ENCODE measurements around the gene BAZ2B. TPM values are rescaled to one million over a fixed set of nuclear protein-coding genes. Genes with fewer than 3 reads are reported as not detected.
"Not testable (repeated sequence)": the region's sequence is repeated elsewhere in the genome, so short reads cannot be mapped to it uniquely, and the experiment has no call there.

BAZ2B gene
- polyA plus RNA-seq, 1 of the 3 experiments (the other 2 are of a cell fraction) = 10.2 TPM

- TF ChIP-seq REST (IDR thresholded peaks at IDR 0.05; ENCODE audit: low read depth, low read length) (no peak), MEF2A (IDR thresholded peaks at IDR 0.05; ENCODE audit: borderline replicate concordance, low read depth) (no peak), MAX (IDR thresholded peaks at IDR 0.05; ENCODE audit: low read depth) (no peak), USF1 (IDR thresholded peaks at IDR 0.05; ENCODE audit: borderline replicate concordance, low read depth) (no peak), FOXJ3 (CRISPR knock-in tag; IDR thresholded peaks at IDR 0.05) (no peak), ELF1 (IDR thresholded peaks at IDR 0.05) (no peak), CTCF (IDR thresholded peaks at IDR 0.05) (no peak), FOSL2 (IDR thresholded peaks at IDR 0.05; ENCODE audit: borderline replicate concordance, low read depth) (no peak), YY1 (IDR thresholded peaks at IDR 0.05; ENCODE audit: low read depth) (no peak), GATA2 (CRISPR knock-in tag; IDR thresholded peaks at IDR 0.05) (no peak)
These were observed 207.1 kb downstream of the BAZ2B start (continued) for GRCh38 chr2:159409116-159409800.

GRCh38 chr2:159402790-159403189 is 213.6 kb downstream of the BAZ2B start:
- Histone ChIP-seq H3K4me3 (ENCODE audit: low read depth in 2 of 2, low read length in 1 of 2) (no peak overlapping the region), H3K79me2 (ENCODE audit: insufficient read depth) (no peaks in the 10 kb centered on the region), H3K36me3 (replicated peaks in 1 of 2; ENCODE audit: control insufficient read depth in 1 of 2, insufficient read depth in 2 of 2, low read length in 1 of 2) (peaks cover 16 to 49% of the 10 kb centered on the region in 2 experiments), H3K9me2 (no peaks in the 10 kb centered on the region), H3K27ac (ENCODE audit: low read depth in 2 of 2, low read length in 1 of 2) (no peak overlapping the region), H3K9ac (no peak overlapping the region), H3F3A (replicated peaks; ENCODE audit: insufficient read depth) (peaks cover 5% of the 10 kb centered on the region), H2AFZ (ENCODE audit: low read depth) (no peak overlapping the region), H3K9me3 (no peaks in the 10 kb centered on the region), H3K4me1 (ENCODE audit: control insufficient read depth in 1 of 2, insufficient read depth in 2 of 2, low read depth in 1 of 2, low read length in 1 of 2) (peaks cover 5 to 8% of the 10 kb centered on the region in 2 experiments; a peak in 2 of 4 replicates), H3K4me2 (no peak overlapping the region), H3K27me3 (ENCODE audit: insufficient read depth) (no peaks in the 10 kb centered on the region), H4K20me1 (ENCODE audit: insufficient read depth) (no peaks in the 10 kb centered on the region)
- WGBS (ENCODE audit: low lambda C conversion rate) = 93% methylated on average over 2 of the region's 2 CpGs
- ChIA-PET POLR2A (no interaction called here), CTCF (no interaction called here)
- DNase-seq = no peak
- TF ChIP-seq TEAD4 (IDR thresholded peaks at IDR 0.05; ENCODE audit: borderline replicate concordance, insufficient read depth) = no peak
- no peak for TF ChIP-seq FOXJ3 (CRISPR knock-in tag; IDR thresholded peaks at IDR 0.05)
- no peak for TF ChIP-seq USF2 (IDR thresholded peaks at IDR 0.05; ENCODE audit: borderline replicate concordance, low read depth, low read length)
- TF ChIP-seq USF1 (IDR thresholded peaks at IDR 0.05; ENCODE audit: borderline replicate concordance, low read depth) = no peak

- POLR2A ChIA-PET; H2AFZ ChIP-seq (ENCODE audit: low read depth); CTCF ChIA-PET: not testable (repeated sequence)
These were observed 214.2 kb downstream of the BAZ2B start for GRCh38 chr2:159402160-159402559.

More at GRCh38 chr2:159402160-159402559, 214.2 kb downstream of the BAZ2B start:
- not testable (repeated sequence) for H3K27ac ChIP-seq (ENCODE audit: low read depth in 2 of 2, low read length in 1 of 2); H3F3A ChIP-seq (replicated peaks; ENCODE audit: insufficient read depth); H3K9me2 ChIP-seq; H3K4me2 ChIP-seq; DNase-seq; H3K27me3 ChIP-seq (ENCODE audit: insufficient read depth); H3K79me2 ChIP-seq (ENCODE audit: insufficient read depth); H3K9me3 ChIP-seq; H3K4me3 ChIP-seq (ENCODE audit: low read depth in 2 of 2, low read length in 1 of 2); H4K20me1 ChIP-seq (ENCODE audit: insufficient read depth); H3K4me1 ChIP-seq (ENCODE audit: control insufficient read depth in 1 of 2, insufficient read depth in 2 of 2, low read depth in 1 of 2, low read length in 1 of 2); H3K9ac ChIP-seq
- WGBS (ENCODE audit: low lambda C conversion rate) = 95% methylated on average over 5 of the region's 5 CpGs
- H3K36me3 ChIP-seq (replicated peaks in 1 of 2; ENCODE audit: control insufficient read depth in 1 of 2, insufficient read depth in 2 of 2, low read length in 1 of 2) = peaks cover 16 to 55% of the 10 kb centered on the region in 2 experiments
